WERI-Rb-1 (cell line): Measurements from ENCODE around the gene CALCOCO1.
"Not testable (repeated sequence)": the region's sequence is repeated elsewhere in the genome, so short reads cannot be mapped to it uniquely, and the experiment has no call there.

ENCODE experiments used
- DNase-seq: peaks from one replicate; pipeline ENCODE4 v3.0.0-alpha.2; 2020
- H3K27ac ChIP-seq: fragments of 250-450 bp; sonication (Bioruptor Pico); 2 replicates; pipeline ENCODE4 v1.5.1; 2020; ENCODE audit warnings: mild to moderate bottlenecking, moderate library complexity
- H3K27me3 ChIP-seq: fragments of 250-450 bp; sonication (Bioruptor Pico); 2 replicates; pipeline ENCODE4 v1.5.1; 2021; ENCODE audit warnings: mild to moderate bottlenecking, low read depth, moderate library complexity; ENCODE audit not compliant: insufficient read depth, severe bottlenecking
- H3K36me3 ChIP-seq: fragments of 250-450 bp; sonication (Bioruptor Pico); 2 replicates; pipeline ENCODE4 v1.5.1; 2020; ENCODE audit warnings: mild to moderate bottlenecking, moderate library complexity
- H3K4me3 ChIP-seq: 2 replicates; pipeline ENCODE4 v1.5.1; 2011; ENCODE audit warnings: low read depth, mild to moderate bottlenecking, control low read depth, low read length
- H3K9me3 ChIP-seq: fragments of 250-450 bp; sonication (Bioruptor Pico); 2 replicates; pipeline ENCODE4 v1.5.1; 2021; ENCODE audit warnings: mild to moderate bottlenecking, moderate library complexity; ENCODE audit not compliant: severe bottlenecking
- CTCF ChIP-seq: IDR thresholded peaks from 2 replicates; pipeline ENCODE4 v1.5.1; 2011; ENCODE audit warnings: low read depth, mild to moderate bottlenecking, control low read depth, inconsistent platforms, low read length

The CALCOCO1 gene

GRCh38 chr12:53686436-53686835 is 40.8 kb downstream of the CALCOCO1 start:
- no peak overlapping the region for H3K4me3 ChIP-seq
- no peak overlapping the region for H3K27ac ChIP-seq
- no peak for TF ChIP-seq CTCF
- no peak for DNase-seq
- H3K27me3 ChIP-seq: no peaks in the 10 kb centered on the region
- no peaks in the 10 kb centered on the region for H3K9me3 ChIP-seq
- no peaks in the 10 kb centered on the region for H3K36me3 ChIP-seq

- H3K27me3 ChIP-seq: no peaks in the 10 kb centered on the region
- no peaks in the 10 kb centered on the region for H3K36me3 ChIP-seq
Observed at GRCh38 chr12:53684654-53685220, 42.5 kb downstream of the CALCOCO1 start.

GRCh38 chr12:53683983-53684382 is 43.3 kb downstream of the CALCOCO1 start:
- no peak for TF ChIP-seq CTCF
- Histone ChIP-seq H3K36me3 (no peaks in the 10 kb centered on the region), H3K27ac (no peak overlapping the region), H3K4me3 (no peak overlapping the region), H3K9me3 (no peaks in the 10 kb centered on the region), H3K27me3 (no peaks in the 10 kb centered on the region)
- DNase-seq: no peak

More at GRCh38 chr12:53684654-53685220, 42.5 kb downstream of the CALCOCO1 start:
- H3K4me3 ChIP-seq: no peak overlapping the region
- no peak for TF ChIP-seq CTCF
- H3K9me3 ChIP-seq: no peaks in the 10 kb centered on the region
- H3K27ac ChIP-seq: no peak overlapping the region
- DNase-seq: no peak

- DNase-seq: no peak
- TF ChIP-seq CTCF: no peak
- H3K9me3 ChIP-seq: no peaks in the 10 kb centered on the region
- no peaks in the 10 kb centered on the region for H3K36me3 ChIP-seq
- H3K27me3 ChIP-seq: no peaks in the 10 kb centered on the region
- no peak overlapping the region for H3K27ac ChIP-seq
- no peak overlapping the region for H3K4me3 ChIP-seq
Observed at GRCh38 chr12:53683494-53683893, 43.8 kb downstream of the CALCOCO1 start.

GRCh38 chr12:53680061-53680460 is 47.2 kb downstream of the CALCOCO1 start:
- H3K27me3 ChIP-seq, DNase-seq, H3K36me3 ChIP-seq, H3K9me3 ChIP-seq, H3K4me3 ChIP-seq, H3K27ac ChIP-seq: not testable (repeated sequence)

GRCh38 chr12:53677800-53678148 is 49.5 kb downstream of the CALCOCO1 start:
- TF ChIP-seq CTCF: no peak
- H3K27ac ChIP-seq: peak overlapping the region; percentile 87
- H3K27me3 ChIP-seq: no peaks in the 10 kb centered on the region
- peak overlapping the region; percentile 69 for H3K4me3 ChIP-seq
- DNase-seq: peak; percentile 21
- peaks cover 16% of the 10 kb centered on the region for H3K36me3 ChIP-seq
- no peaks in the 10 kb centered on the region for H3K9me3 ChIP-seq
